Measurements from ENCODE around the gene CDC23.

- TF ChIP-seq CTCF (IDR thresholded peaks at IDR 0.05; ENCODE audit: control extremely low read depth in 1 of 3, insufficient read depth in 1 of 3, low read depth in 1 of 3, low read length in 3 of 3) (no peak), JUND (IDR thresholded peaks at IDR 0.05; ENCODE audit: low read length) (no peak), GTF2F1 (IDR thresholded peaks at IDR 0.05; ENCODE audit: borderline replicate concordance, low read depth, low read length) (no peak), HDAC2 (IDR thresholded peaks at IDR 0.05; ENCODE audit: borderline replicate concordance in 1 of 2, low read depth in 2 of 2, low read length in 2 of 2) (no peak), EGR1 (IDR thresholded peaks at IDR 0.05; ENCODE audit: borderline replicate concordance, low read depth, low read length) (no peak), MAX (IDR thresholded peaks at IDR 0.05) (no peak), MAFK (IDR thresholded peaks at IDR 0.05; ENCODE audit: low read depth, low read length) (no peak), BRCA1 (IDR thresholded peaks at IDR 0.05; ENCODE audit: low read depth, low read length) (no peak), CREB1 (IDR thresholded peaks at IDR 0.05) (no peak), EZH2 (IDR thresholded peaks at IDR 0.05; ENCODE audit: low read depth, low read length, severe bottlenecking) (no peak), TCF12 (IDR thresholded peaks at IDR 0.05; ENCODE audit: low read depth, low read length) (no peak)
These were observed 52.4 kb downstream of the CDC23 start for GRCh38 chr5:138160706-138161105.
